Kidney (tissue), 14 donors: ENCODE results near the gene TNS2. TPM values are rescaled to one million over a fixed set of nuclear protein-coding genes. Genes with fewer than 3 reads are reported as not detected.

Experiments used
- DNase-seq, 5 donors: peaks; one replicate each; pipeline ENCODE4 v3.0.0-alpha.2; 2013 to 2020
- FAIRE-seq: peaks from 2 replicates; lab custom pipeline; 2012; peaks lifted over from hg19 to GRCh38; lab: Jason Lieb, UNC
- H3K27ac ChIP-seq, 2 donors: one replicate each; pipeline ENCODE4 v1.7.0; 2013; ENCODE audit warnings: low read depth in 2 of 2, low read length in 2 of 2, inconsistent platforms in 1 of 2
- H3K27me3 ChIP-seq: one replicate; pipeline ENCODE4 v1.7.1; 2013; ENCODE audit warnings: low read length, inconsistent platforms; ENCODE audit not compliant: control insufficient read depth, insufficient read depth
- H3K36me3 ChIP-seq, 3 donors: one replicate each; pipeline versions ENCODE4 v1.7.0 to v1.7.1; 2013; ENCODE audit warnings: low read length in 3 of 3, control low read depth in 1 of 3, inconsistent platforms in 1 of 3; ENCODE audit not compliant: insufficient read depth in 3 of 3, control insufficient read depth in 2 of 3
- H3K4me1 ChIP-seq, 3 donors: one replicate each; pipeline versions ENCODE4 v1.7.0 to v1.7.1; 2013; ENCODE audit warnings: low read length in 3 of 3, inconsistent platforms in 1 of 3, low read depth in 1 of 3; ENCODE audit not compliant: control insufficient read depth in 2 of 3, insufficient read depth in 2 of 3
- H3K4me3 ChIP-seq, 3 donors: one replicate each; pipeline versions ENCODE4 v1.7.0 to v1.8.1; 2013; ENCODE audit warnings: low read length in 3 of 3, control low read depth in 1 of 3, inconsistent platforms in 1 of 3
- H3K9ac ChIP-seq, 3 donors: one replicate each; pipeline versions ENCODE4 v1.7.0 to v1.7.1; 2013; ENCODE audit warnings: low read length in 3 of 3, control low read depth in 1 of 3, inconsistent platforms in 1 of 3
- H3K9me3 ChIP-seq, 3 donors: one replicate each; pipeline versions ENCODE4 v1.7.0 to v1.7.1; 2013; ENCODE audit warnings: low read length in 3 of 3, control low read depth in 1 of 3, inconsistent platforms in 1 of 3; ENCODE audit not compliant: control insufficient read depth in 2 of 3, insufficient read depth in 1 of 3
- intact Hi-C: fragments of 100-400 bp; cut with DNase I; formaldehyde crosslinking; loops from one replicate; pipeline ENCODE4 v1.11.1; 2022
- polyA plus RNA-seq: library from polyadenylated mRNA; stranded (reverse); fragments of 350-450 nt; fragmentation: Illumina TruSeq; extraction: RNeasy Lipid Tissue Mini Kit (QIAGEN cat#74804); gene quantifications from one replicate; pipeline ENCODE4 v1.2.3, GENCODE V29; 2014; ENCODE audit warnings: low read depth, low replicate concordance; ENCODE audit not compliant: insufficient read depth
- total RNA-seq: library from RNA; stranded (reverse); fragmentation: NEBNext Ultra II Directional; extraction: Animal tissue kit (Norgen Biotek cat#: 25700); gene quantifications from one replicate; pipeline ENCODE4 v1.2.1, GENCODE V29; 2021
- TF ChIP-seq, protein P1 (sequence below): IDR thresholded peaks from 3 replicates; pipeline ENCODE4 v1.5.1; 2012; ENCODE audit warnings: mild to moderate bottlenecking, moderate library complexity, borderline replicate concordance; ENCODE audit not compliant: insufficient read depth; ENCODE audit errors: extremely low read depth
- donor health status: control.
- donor health status: control.
- donor health status: control.
- donor health status: control.
- donor health status: control.
- donor health status: DM: yes; HTN: yes; CAD: no.
- donor health status: Normal renal cell carcinoma (clear cell type).

TNS2 gene
- total and polyA plus RNA-seq, 2 donors from 2014 or later, result 90.1 to 179 TPM

DNA sequence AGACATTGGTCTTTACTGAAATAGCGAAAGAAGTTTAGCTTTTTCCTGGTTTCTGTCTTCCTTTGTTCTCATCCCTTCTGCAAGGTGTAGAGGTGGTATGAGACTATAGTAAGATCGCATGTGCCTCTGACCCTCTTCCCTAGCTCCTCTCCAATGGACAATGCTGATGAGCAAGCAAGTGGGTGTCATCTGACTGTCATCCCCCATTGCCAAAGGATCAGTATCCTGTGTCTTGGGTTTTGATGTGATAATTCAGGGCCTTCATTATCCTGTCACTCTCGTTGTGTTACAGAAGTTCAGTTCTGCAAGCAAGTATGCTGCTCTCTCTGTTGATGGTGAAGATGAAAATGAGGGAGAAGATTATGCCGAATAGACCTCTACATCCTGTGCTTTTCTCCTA is 10.0 kb upstream of the TNS2 start:
- H3K27me3 ChIP-seq, result no peaks in the 10 kb centered on the region
- H3K4me1 ChIP-seq, result peaks cover 0 to 14% (median 11%) of the 10 kb centered on the region in 3 donors
- peaks cover 10 to 39% (median 24%) of the 10 kb centered on the region in 3 donors for H3K36me3 ChIP-seq
- FAIRE-seq, result no peak
- intact Hi-C loops, result no loop called here
- H3K4me3 ChIP-seq, result no peak overlapping the region
- no peaks in the 10 kb centered on the region for H3K9me3 ChIP-seq
- no peak overlapping the region for H3K27ac ChIP-seq
- no peak overlapping the region for H3K9ac ChIP-seq
- TF ChIP-seq, protein P1, sequence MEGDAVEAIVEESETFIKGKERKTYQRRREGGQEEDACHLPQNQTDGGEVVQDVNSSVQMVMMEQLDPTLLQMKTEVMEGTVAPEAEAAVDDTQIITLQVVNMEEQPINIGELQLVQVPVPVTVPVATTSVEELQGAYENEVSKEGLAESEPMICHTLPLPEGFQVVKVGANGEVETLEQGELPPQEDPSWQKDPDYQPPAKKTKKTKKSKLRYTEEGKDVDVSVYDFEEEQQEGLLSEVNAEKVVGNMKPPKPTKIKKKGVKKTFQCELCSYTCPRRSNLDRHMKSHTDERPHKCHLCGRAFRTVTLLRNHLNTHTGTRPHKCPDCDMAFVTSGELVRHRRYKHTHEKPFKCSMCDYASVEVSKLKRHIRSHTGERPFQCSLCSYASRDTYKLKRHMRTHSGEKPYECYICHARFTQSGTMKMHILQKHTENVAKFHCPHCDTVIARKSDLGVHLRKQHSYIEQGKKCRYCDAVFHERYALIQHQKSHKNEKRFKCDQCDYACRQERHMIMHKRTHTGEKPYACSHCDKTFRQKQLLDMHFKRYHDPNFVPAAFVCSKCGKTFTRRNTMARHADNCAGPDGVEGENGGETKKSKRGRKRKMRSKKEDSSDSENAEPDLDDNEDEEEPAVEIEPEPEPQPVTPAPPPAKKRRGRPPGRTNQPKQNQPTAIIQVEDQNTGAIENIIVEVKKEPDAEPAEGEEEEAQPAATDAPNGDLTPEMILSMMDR, result no peak
- no peak for DNase-seq

DNA sequence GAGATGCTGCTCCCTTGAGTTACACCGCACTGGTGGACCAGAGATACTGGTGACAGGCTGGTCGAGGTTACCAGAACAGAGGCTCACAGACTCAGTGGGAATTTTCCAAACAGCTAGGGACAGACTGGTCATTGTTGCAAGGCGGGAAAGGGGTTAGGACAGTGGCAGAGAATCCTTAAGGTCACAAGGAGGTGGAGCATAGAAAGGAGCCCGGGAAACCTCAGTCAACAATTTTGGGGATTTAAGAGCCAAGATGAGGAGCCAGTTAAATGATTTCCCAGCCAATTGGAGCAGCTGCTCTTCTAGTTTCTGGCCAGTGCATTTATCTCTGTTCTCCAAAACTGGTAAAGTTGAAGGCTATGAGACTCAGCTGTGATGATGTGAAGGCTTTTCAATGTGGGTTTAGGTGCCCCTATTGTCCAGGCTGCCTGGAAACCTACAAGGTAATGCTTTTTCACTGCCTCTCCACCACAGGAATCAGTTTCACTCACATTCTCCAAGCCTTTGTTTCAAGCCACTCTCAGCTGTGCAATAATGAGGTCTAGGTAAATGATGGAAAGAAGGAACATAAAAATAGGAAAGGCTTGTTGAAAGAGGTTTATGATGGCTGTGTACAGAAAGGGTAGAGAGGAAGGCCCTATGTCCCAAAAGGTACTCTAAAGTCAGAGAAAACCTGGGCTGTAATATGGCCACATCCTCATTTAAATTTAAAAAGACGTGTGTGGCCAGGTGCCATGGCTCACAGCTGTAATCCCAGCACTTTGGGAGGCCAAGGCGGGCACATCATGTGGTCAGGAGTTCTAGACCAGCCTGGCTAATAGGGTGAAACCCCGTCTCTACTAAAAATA is 7.0 kb upstream of the TNS2 start:
- Histone ChIP-seq H3K4me3 (no peak overlapping the region), H3K4me1 (peaks cover 3 to 27% (median 27%) of the 10 kb centered on the region in 3 donors), H3K9me3 (no peaks in the 10 kb centered on the region), H3K36me3 (peaks cover 4 to 17% (median 12%) of the 10 kb centered on the region in 3 donors), H3K9ac (no peak overlapping the region), H3K27me3 (no peaks in the 10 kb centered on the region), H3K27ac (no peak overlapping the region)
- FAIRE-seq (no peak), DNase-seq (no peak)
- intact Hi-C loops, result no loop called here
- TF ChIP-seq, protein P1, result no peak

DNA sequence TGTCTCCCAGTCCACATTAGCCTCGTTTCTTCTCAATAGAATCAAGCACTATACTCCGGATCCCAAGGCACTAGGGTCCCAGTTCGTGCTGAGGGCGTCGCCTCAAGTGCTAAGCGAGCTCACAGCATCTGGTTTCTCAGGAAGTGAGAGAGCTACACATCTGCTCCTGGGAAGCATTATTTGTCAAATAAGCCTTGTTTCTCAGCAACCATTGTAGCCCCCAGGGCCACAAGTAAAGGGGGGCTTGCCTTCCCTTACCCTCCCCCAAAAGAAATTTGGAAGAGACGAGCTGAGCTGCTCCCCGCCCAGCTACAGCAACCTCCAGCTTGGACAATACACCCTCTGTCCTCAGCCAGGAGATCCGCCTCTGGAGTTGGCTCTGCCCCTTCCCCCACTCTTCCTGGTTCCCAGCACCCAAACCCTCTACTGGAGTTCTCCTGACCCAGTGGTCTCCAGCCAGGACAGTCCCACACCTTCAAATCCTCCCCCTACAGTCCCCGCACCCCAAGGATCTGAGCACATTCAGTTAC is 5.7 kb upstream of the TNS2 start:
- FAIRE-seq (no peak), DNase-seq (peak in 2 of 5 donors; percentile 29 to 51)
- Histone ChIP-seq H3K36me3 (peaks cover 4 to 11% (median 7%) of the 10 kb centered on the region in 3 donors), H3K27me3 (no peaks in the 10 kb centered on the region), H3K4me1 (peaks cover 7 to 37% (median 34%) of the 10 kb centered on the region in 3 donors), H3K9ac (no peak overlapping the region), H3K27ac (peak overlapping the region in 1 of 2 donors; percentile 14), H3K4me3 (no peak overlapping the region), H3K9me3 (no peaks in the 10 kb centered on the region)
- intact Hi-C loops, result no loop called here
- TF ChIP-seq, protein P1, result no peak
